Esophagus muscularis mucosa (tissue), 4 donors: ENCODE results near the gene THSD4.

Experiments used
- CTCF ChIP-seq, 3 experiments: fragments of 200-600 bp in 2 of 3; fragments of 450-650 bp in 1 of 3; sonication (generic) in 2 of 3; IDR thresholded peaks; one replicate each; pipeline ENCODE4 v1.5.1; 2017 to 2019; ENCODE audit warnings: antibody characterized with exemption in 3 of 3, mild to moderate bottlenecking in 2 of 3, moderate library complexity in 1 of 3
- EP300 ChIP-seq: sonication (generic); formaldehyde crosslinking; IDR thresholded peaks from one replicate; pipeline ENCODE4 v1.6.1; 2017; ENCODE audit warnings: antibody characterized with exemption
- POLR2A ChIP-seq: fragments of 450-650 bp; IDR thresholded peaks from one replicate; pipeline ENCODE4 v1.6.1; 2017; ENCODE audit warnings: antibody characterized with exemption, moderate library complexity, mild to moderate bottlenecking, low read depth
- POLR2AphosphoS5 ChIP-seq, 2 donors: sonication (generic); formaldehyde crosslinking; IDR thresholded peaks; one replicate each; pipeline ENCODE4 v1.6.1; 2017; ENCODE audit warnings: antibody characterized with exemption in 2 of 2

DNA sequence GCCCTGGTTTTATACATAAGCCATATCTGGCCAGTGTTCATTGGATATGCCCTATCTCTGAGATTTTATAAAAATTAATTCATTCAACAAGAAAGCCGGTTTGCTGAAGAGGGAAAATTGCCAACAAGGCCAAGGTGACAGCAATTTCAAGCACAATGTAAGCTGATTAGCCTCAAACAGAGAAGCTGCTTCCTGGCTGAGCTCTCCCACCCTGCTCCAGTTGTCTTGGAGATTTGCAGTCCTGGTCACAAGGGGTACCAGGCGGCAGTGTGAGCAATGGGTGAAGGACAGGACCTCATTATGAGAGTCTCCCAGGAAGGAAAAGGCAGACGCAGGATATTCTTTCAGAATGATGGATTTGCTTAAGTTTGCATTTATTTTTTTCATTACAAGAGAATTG, 5.4 kb upstream of the THSD4 start:
- TF ChIP-seq CTCF (IDR thresholded peaks at IDR 0.05) (no peak), POLR2A (no peak), EP300 (no peak), POLR2AphosphoS5 (IDR thresholded peaks at IDR 0.05) (no peak)
